HEK293 (cell line): Measurements from ENCODE around the gene GPR148.

Experiments
- CTCF ChIA-PET: fragments of 350-600 bp; formaldehyde crosslinking; extraction: SDS; loops from one replicate; lab custom pipeline; 2021; ENCODE audit warnings: antibody characterized with exemption; lab: Yijun Ruan, JAX
- POLR2A ChIA-PET: fragments of 300-600 bp; formaldehyde crosslinking; extraction: SDS; loops from one replicate; lab custom pipeline; 2020; ENCODE audit warnings: antibody characterized with exemption, inconsistent platforms; lab: Yijun Ruan, JAX
- H3K27ac ChIP-seq: fragments of 200-500 bp; sonication (Bioruptor generic); 2 replicates; pipeline ENCODE4 v1.5.1; 2014; ENCODE audit warnings: low read depth, low read length, control low read depth, inconsistent platforms; ENCODE audit errors: extremely low read depth
- H3K36me3 ChIP-seq, 2 experiments: fragments of 200-500 bp in 1 of 2; sonication (Bioruptor generic) in 1 of 2; 1 replicate in 1 of 2; 2 replicates in 1 of 2; pipeline ENCODE4 v1.5.1; 2014 to 2017; ENCODE audit warnings: inconsistent platforms in 2 of 2, low read length in 2 of 2; ENCODE audit not compliant: control insufficient read depth in 2 of 2, insufficient read depth in 1 of 2
- H3K4me1 ChIP-seq: fragments of 200-500 bp; sonication (Bioruptor generic); 2 replicates; pipeline ENCODE4 v1.5.1; 2014; ENCODE audit warnings: mild to moderate bottlenecking, low read length, inconsistent platforms; ENCODE audit not compliant: control insufficient read depth, insufficient read depth
- H3K4me3 ChIP-seq: 2 replicates; pipeline ENCODE4 v1.5.1; 2011; ENCODE audit warnings: low read depth, mild to moderate bottlenecking, control low read depth, low read length, moderate library complexity
- H3K9me3 ChIP-seq: fragments of 200-500 bp; sonication (Bioruptor generic); 2 replicates; pipeline ENCODE4 v1.5.1; 2014; ENCODE audit warnings: low read depth, low read length, inconsistent platforms; ENCODE audit not compliant: control insufficient read depth, insufficient read depth
- FEZF1 ChIP-seq: fragments of 450-650 bp; formaldehyde crosslinking; IDR thresholded peaks from 2 replicates; pipeline ENCODE4 v1.5.1; 2016; ENCODE audit warnings: missing biosample characterization, missing genetic modification characterization
- GFI1B ChIP-seq: fragments of 450-650 bp; formaldehyde crosslinking; IDR thresholded peaks from 2 replicates; pipeline ENCODE4 v1.5.1; 2016; ENCODE audit warnings: missing biosample characterization, missing genetic modification characterization
- IKZF3 ChIP-seq: fragments of 450-650 bp; IDR thresholded peaks from 2 replicates; pipeline ENCODE4 v1.5.0; 2018; ENCODE audit warnings: missing biosample characterization, mild to moderate bottlenecking, missing genetic modification characterization, moderate library complexity
- KLF8 ChIP-seq: fragments of 450-650 bp; formaldehyde crosslinking; IDR thresholded peaks from 2 replicates; pipeline ENCODE4 v1.5.1; 2016; ENCODE audit warnings: missing biosample characterization, missing genetic modification characterization
- MEIS1 ChIP-seq: sonication (generic); formaldehyde crosslinking; IDR thresholded peaks from 2 replicates; pipeline ENCODE4 v1.8.1; 2022; ENCODE audit warnings: missing genetic modification reagents, mild to moderate bottlenecking, borderline replicate concordance
- PRDM1 ChIP-seq: fragments of 450-650 bp; formaldehyde crosslinking; IDR thresholded peaks from 2 replicates; pipeline ENCODE4; 2016; ENCODE audit warnings: missing biosample characterization, missing genetic modification characterization
- REPIN1 ChIP-seq: fragments of 450-650 bp; formaldehyde crosslinking; IDR thresholded peaks from 2 replicates; pipeline ENCODE4 v1.5.1; 2017; ENCODE audit warnings: missing biosample characterization, missing genetic modification characterization, low read depth
- SP2 ChIP-seq: fragments of 450-650 bp; formaldehyde crosslinking; IDR thresholded peaks from 2 replicates; pipeline ENCODE4 v1.5.1; 2016; ENCODE audit warnings: missing biosample characterization, missing genetic modification characterization
- SP7 ChIP-seq: fragments of 450-650 bp; formaldehyde crosslinking; IDR thresholded peaks from 2 replicates; pipeline ENCODE4 v1.5.1; 2016; ENCODE audit warnings: missing biosample characterization, missing genetic modification characterization
- ZBTB11 ChIP-seq: fragments of 450-650 bp; formaldehyde crosslinking; conservative IDR thresholded peaks from 2 replicates; pipeline ENCODE4 v1.5.1; 2016; ENCODE audit warnings: low read depth, missing biosample characterization, missing genetic modification characterization
- ZBTB6 ChIP-seq: fragments of 450-650 bp; formaldehyde crosslinking; IDR thresholded peaks from 2 replicates; pipeline ENCODE4 v1.5.1; 2017; ENCODE audit warnings: missing biosample characterization, missing genetic modification characterization
- ZFP69B ChIP-seq: fragments of 450-650 bp; formaldehyde crosslinking; IDR thresholded peaks from 2 replicates; pipeline ENCODE4 v1.5.1; 2016; ENCODE audit warnings: missing biosample characterization, missing genetic modification characterization
- ZNF223 ChIP-seq: fragments of 450-650 bp; formaldehyde crosslinking; IDR thresholded peaks from 2 replicates; pipeline ENCODE4 v1.5.1; 2016; ENCODE audit warnings: missing biosample characterization, missing genetic modification characterization
- ZNF274 ChIP-seq, 2 experiments: fragments of 200-500 bp in 1 of 2; fragments of 450-650 bp in 1 of 2; sonication (Bioruptor generic) in 1 of 2; formaldehyde crosslinking in 1 of 2; IDR thresholded peaks; 2 replicates each; pipeline versions ENCODE4 v1.5.1 to v1.6.1; 2014 to 2016; ENCODE audit warnings: borderline replicate concordance in 1 of 2, inconsistent platforms in 1 of 2, low read length in 1 of 2, missing biosample characterization in 1 of 2, missing genetic modification characterization in 1 of 2
- ZNF324 ChIP-seq: fragments of 450-650 bp; formaldehyde crosslinking; IDR thresholded peaks from 2 replicates; pipeline ENCODE4 v1.5.1; 2016; ENCODE audit warnings: missing biosample characterization, missing genetic modification characterization
- ZNF48 ChIP-seq: fragments of 450-650 bp; formaldehyde crosslinking; IDR thresholded peaks from 2 replicates; pipeline ENCODE4 v1.5.1; 2016; ENCODE audit warnings: missing biosample characterization, missing genetic modification characterization
- ZNF513 ChIP-seq: fragments of 450-650 bp; IDR thresholded peaks from 2 replicates; pipeline ENCODE4 v1.5.1; 2018; ENCODE audit warnings: missing biosample characterization, missing genetic modification characterization
- ZNF529 ChIP-seq: fragments of 450-650 bp; formaldehyde crosslinking; IDR thresholded peaks from 2 replicates; pipeline ENCODE4 v1.5.1; 2017; ENCODE audit warnings: missing genetic modification characterization, missing biosample characterization; ENCODE audit not compliant: insufficient replicate concordance
- ZNF623 ChIP-seq: fragments of 450-650 bp; formaldehyde crosslinking; IDR thresholded peaks from 2 replicates; pipeline ENCODE4 v1.5.1; 2016; ENCODE audit warnings: missing biosample characterization, missing genetic modification characterization
- ZNF639 ChIP-seq: fragments of 450-650 bp; formaldehyde crosslinking; IDR thresholded peaks from 2 replicates; pipeline ENCODE4 v1.5.1; 2016; ENCODE audit warnings: missing biosample characterization, missing genetic modification characterization
- ZNF677 ChIP-seq: fragments of 450-650 bp; IDR thresholded peaks from 2 replicates; pipeline ENCODE4 v1.5.0; 2018; ENCODE audit warnings: missing biosample characterization, mild to moderate bottlenecking, missing genetic modification characterization, moderate library complexity

The GPR148 gene

GRCh38 chr2:130762031-130762909 is 33.4 kb downstream of the GPR148 start:
- H3K9me3 ChIP-seq, result no peaks in the 10 kb centered on the region

GRCh38 chr2:130762910-130763385 is 34.1 kb downstream of the GPR148 start:
- TF ChIP-seq MEIS1 (CRISPR knock-in tag), result no peak
- TF ChIP-seq ZNF623 (tag by site-specific recombination), result no peak
- no peak for TF ChIP-seq SP7 (tag by site-specific recombination)
- TF ChIP-seq ZBTB11, result no peak
- TF ChIP-seq ZNF513 (tag by site-specific recombination), result no peak
- no peak for TF ChIP-seq SP2 (tag by site-specific recombination)
- TF ChIP-seq ZNF223, result no peak
- POLR2A ChIA-PET, result no interaction called here
- CTCF ChIA-PET, result interaction anchor here (0.6 to 1.7 kb wide), 3 partner anchors 34 to 201 kb away, joined by 3 to 4 read pairs (median 3); no protein-coding TSS in a partner anchor

More at GRCh38 chr2:130762031-130762909, 33.4 kb downstream of the GPR148 start:
- ChIA-PET POLR2A (no interaction called here), CTCF (interaction anchor here (1.1 to 1.7 kb wide), 2 partner anchors 35 to 202 kb away, joined by 3 to 4 read pairs; no protein-coding TSS in a partner anchor)
- Histone ChIP-seq H3K27ac (no peak overlapping the region), H3K4me3 (no peak overlapping the region), H3K4me1 (no peaks in the 10 kb centered on the region), H3K36me3 (no peaks in the 10 kb centered on the region)
- no peak for TF ChIP-seq ZNF639 (tag by site-specific recombination)
- TF ChIP-seq ZNF48 (tag by site-specific recombination), result no peak

GRCh38 chr2:130763405-130763804 is 34.5 kb downstream of the GPR148 start:
- ChIA-PET CTCF (interaction anchor here (0.6 to 1.7 kb wide), 3 partner anchors 34 to 201 kb away, joined by 3 to 4 read pairs (median 3); no protein-coding TSS in a partner anchor), POLR2A (no interaction called here)
- no peak overlapping the region for H3K4me3 ChIP-seq
- no peaks in the 10 kb centered on the region for H3K36me3 ChIP-seq
- no peaks in the 10 kb centered on the region for H3K9me3 ChIP-seq
- no peak overlapping the region for H3K27ac ChIP-seq
- H3K4me1 ChIP-seq, result no peaks in the 10 kb centered on the region
- TF ChIP-seq KLF8 (tag by site-specific recombination) (no peak), ZNF324 (no peak), IKZF3 (tag by site-specific recombination) (no peak), ZFP69B (tag by site-specific recombination) (no peak), FEZF1 (tag by site-specific recombination) (no peak), ZBTB6 (tag by site-specific recombination) (no peak), REPIN1 (tag by site-specific recombination) (no peak), GFI1B (tag by site-specific recombination) (no peak), ZNF529 (tag by site-specific recombination) (no peak), PRDM1 (tag by site-specific recombination) (no peak), ZNF274 (IDR thresholded peaks at IDR 0.05; ENCODE audit: low read length) (no peak), ZNF274 (tag by site-specific recombination; IDR thresholded peaks at IDR 0.05; ENCODE audit: borderline replicate concordance) (no peak), ZNF677 (tag by site-specific recombination) (no peak)

More at GRCh38 chr2:130762910-130763385, 34.1 kb downstream of the GPR148 start:
- Histone ChIP-seq H3K4me1 (no peaks in the 10 kb centered on the region), H3K4me3 (no peak overlapping the region), H3K27ac (no peak overlapping the region), H3K36me3 (no peaks in the 10 kb centered on the region), H3K9me3 (no peaks in the 10 kb centered on the region)
